Measurements from ENCODE around the gene MYCBP2. TPM values are rescaled to one million over a fixed set of nuclear protein-coding genes. Genes with fewer than 3 reads are reported as not detected.

The MYCBP2 gene
- polyA plus RNA-seq, 1 of the 3 experiments (the other 2 are of a cell fraction) = 18.5 TPM

DNA sequence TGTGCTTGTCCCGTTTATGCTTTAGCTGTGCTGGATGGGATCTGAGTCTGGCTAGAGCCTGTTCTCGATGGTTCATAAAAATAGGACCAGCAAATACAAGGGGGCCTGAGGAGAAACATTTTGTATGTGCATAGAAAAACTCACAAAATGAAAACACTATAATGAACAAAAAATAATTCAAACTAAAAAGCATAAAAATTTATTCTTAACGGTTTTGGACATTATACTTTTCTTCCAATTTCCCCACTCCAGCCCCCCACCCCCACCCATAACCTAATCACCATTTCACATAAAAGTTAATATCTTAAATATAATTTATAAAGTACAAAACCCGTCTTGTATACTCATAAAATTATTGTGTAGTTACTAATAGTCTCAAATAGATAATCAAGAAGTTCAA is 93.7 kb downstream of the MYCBP2 start:
- Histone ChIP-seq H3K4me1 (ENCODE audit: control insufficient read depth in 1 of 2, insufficient read depth in 2 of 2, low read depth in 1 of 2, low read length in 1 of 2) (peaks cover 0 to 2% of the 10 kb centered on the region in 2 experiments; a peak in 1 of 4 replicates), H3K9ac (no peak overlapping the region), H3K4me3 (ENCODE audit: low read depth in 2 of 2, low read length in 1 of 2) (no peak overlapping the region), H3K27me3 (ENCODE audit: insufficient read depth) (no peaks in the 10 kb centered on the region), H2AFZ (ENCODE audit: low read depth) (no peak overlapping the region), H3K9me2 (peaks cover 3% of the 10 kb centered on the region; the same call in 1 of the 2 replicates), H3K4me2 (no peak overlapping the region), H3K36me3 (replicated peaks in 1 of 2; ENCODE audit: control insufficient read depth in 1 of 2, insufficient read depth in 2 of 2, low read length in 1 of 2) (peaks cover 14 to 32% of the 10 kb centered on the region in 2 experiments), H3K27ac (ENCODE audit: low read depth in 2 of 2, low read length in 1 of 2) (no peak overlapping the region), H3K79me2 (ENCODE audit: insufficient read depth) (no peaks in the 10 kb centered on the region), H4K20me1 (ENCODE audit: insufficient read depth) (no peaks in the 10 kb centered on the region), H3F3A (replicated peaks; ENCODE audit: insufficient read depth) (no peaks in the 10 kb centered on the region), H3K9me3 (no peaks in the 10 kb centered on the region; the same call in 1 of the 2 replicates)
- TF ChIP-seq NFIC (IDR thresholded peaks at IDR 0.05; ENCODE audit: borderline replicate concordance) (no peak), EP300 (IDR thresholded peaks at IDR 0.05; ENCODE audit: borderline replicate concordance in 1 of 2, low read depth in 1 of 2, low read length in 1 of 2) (no peak), FOXM1 (IDR thresholded peaks at IDR 0.05; ENCODE audit: low read depth) (no peak), EZH2phosphoT487 (IDR thresholded peaks at IDR 0.05; ENCODE audit: borderline replicate concordance, low read depth) (no peak), MEF2A (IDR thresholded peaks at IDR 0.05; ENCODE audit: borderline replicate concordance, low read depth) (no peak), ZBTB33 (IDR thresholded peaks at IDR 0.05; ENCODE audit: borderline replicate concordance, low read depth) (no peak), GABPA (IDR thresholded peaks at IDR 0.05; ENCODE audit: low read depth) (no peak)
- ChIA-PET CTCF (interaction anchor here (0.9 kb wide), 1 partner anchor 331 kb away, joined by 3 read pairs; no protein-coding TSS in a partner anchor), POLR2A (no interaction called here)
- 96% methylated on average over 4 of the region's 4 CpGs for WGBS (ENCODE audit: low lambda C conversion rate)
- DNase-seq = no peak

GRCh38 chr13:77230560-77230959 is 96.3 kb downstream of the MYCBP2 start:
- no peaks in the 10 kb centered on the region for H3K27me3 ChIP-seq (ENCODE audit: insufficient read depth)
- no peak overlapping the region for H3K9ac ChIP-seq
- DNase-seq = no peak
- H3K27ac ChIP-seq (ENCODE audit: low read depth in 2 of 2, low read length in 1 of 2) = no peak overlapping the region
- H3K4me1 ChIP-seq (ENCODE audit: control insufficient read depth in 1 of 2, insufficient read depth in 2 of 2, low read depth in 1 of 2, low read length in 1 of 2) = peaks cover 0 to under 1% of the 10 kb centered on the region in 2 experiments; a peak in 1 of 4 replicates
- H3K4me3 ChIP-seq (ENCODE audit: low read depth in 2 of 2, low read length in 1 of 2) = no peak overlapping the region
- CTCF ChIA-PET = interaction anchor here (2.0 kb wide), 1 partner anchor 12 kb away, joined by 5 read pairs; no protein-coding TSS in a partner anchor
- TF ChIP-seq, protein P1, sequence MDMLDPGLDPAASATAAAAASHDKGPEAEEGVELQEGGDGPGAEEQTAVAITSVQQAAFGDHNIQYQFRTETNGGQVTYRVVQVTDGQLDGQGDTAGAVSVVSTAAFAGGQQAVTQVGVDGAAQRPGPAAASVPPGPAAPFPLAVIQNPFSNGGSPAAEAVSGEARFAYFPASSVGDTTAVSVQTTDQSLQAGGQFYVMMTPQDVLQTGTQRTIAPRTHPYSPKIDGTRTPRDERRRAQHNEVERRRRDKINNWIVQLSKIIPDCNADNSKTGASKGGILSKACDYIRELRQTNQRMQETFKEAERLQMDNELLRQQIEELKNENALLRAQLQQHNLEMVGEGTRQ (IDR thresholded peaks at IDR 0.05; ENCODE audit: borderline replicate concordance, low read depth, low read length) = no peak
- TF ChIP-seq YY1 (IDR thresholded peaks at IDR 0.05; ENCODE audit: low read depth) = no peak
- TF ChIP-seq RAD21 (IDR thresholded peaks at IDR 0.05; ENCODE audit: low read length) = no peak
- no peak for TF ChIP-seq MAX (IDR thresholded peaks at IDR 0.05; ENCODE audit: low read depth)
- TF ChIP-seq RXRA (IDR thresholded peaks at IDR 0.05; ENCODE audit: borderline replicate concordance, low read depth) = no peak
- TF ChIP-seq FOXM1 (IDR thresholded peaks at IDR 0.05; ENCODE audit: low read depth) = no peak
- H4K20me1 ChIP-seq (ENCODE audit: insufficient read depth) = no peaks in the 10 kb centered on the region
- POLR2A ChIA-PET = no interaction called here
- H3K9me3 ChIP-seq = no peaks in the 10 kb centered on the region
- H3K36me3 ChIP-seq (replicated peaks in 1 of 2; ENCODE audit: control insufficient read depth in 1 of 2, insufficient read depth in 2 of 2, low read length in 1 of 2) = peaks cover 14 to 18% of the 10 kb centered on the region in 2 experiments
- no peaks in the 10 kb centered on the region for H3F3A ChIP-seq (replicated peaks; ENCODE audit: insufficient read depth)
- H2AFZ ChIP-seq (ENCODE audit: low read depth) = no peak overlapping the region
- no peak overlapping the region for H3K4me2 ChIP-seq
- no peaks in the 10 kb centered on the region for H3K79me2 ChIP-seq (ENCODE audit: insufficient read depth)
- 0 out of 2 replicates have a peak, but pooled peaks cover 3% of the 10 kb centered on the region for H3K9me2 ChIP-seq
- WGBS (ENCODE audit: low lambda C conversion rate) = over 99% methylated on average over 5 of the region's 5 CpGs
